CD14-positive monocyte (primary cell): ENCODE measurements around the gene TSEN54. TPM values are rescaled to one million over a fixed set of nuclear protein-coding genes. Genes with fewer than 3 reads are reported as not detected.

Experiments
- DNase-seq, 3 donors: peaks; one replicate each; pipeline ENCODE4 v3.0.0-alpha.2; 2011 to 2022
- H2AFZ ChIP-seq: 2 replicates; pipeline ENCODE4 v1.6.0; 2012; ENCODE audit warnings: mild to moderate bottlenecking, low read depth, low read length, inconsistent platforms; ENCODE audit not compliant: insufficient read depth, poor library complexity, severe bottlenecking
- H3K27ac ChIP-seq, 2 donors: 1 replicate in 1 of 2; 2 replicates in 1 of 2; pipeline ENCODE4 v1.5.1; 2012 to 2013; ENCODE audit warnings: low read length in 2 of 2, control low read depth in 1 of 2, inconsistent platforms in 1 of 2, low read depth in 1 of 2, mild to moderate bottlenecking in 1 of 2
- H3K27me3 ChIP-seq, 2 donors: one replicate each; pipeline versions ENCODE4 v1.6.0 to v1.6.1; 2011 to 2013; ENCODE audit warnings: low read length in 2 of 2; ENCODE audit not compliant: control insufficient read depth in 2 of 2, insufficient read depth in 2 of 2
- H3K36me3 ChIP-seq, 2 donors: replicated peaks in 1 of 2; 1 replicate in 1 of 2; 2 replicates in 1 of 2; pipeline versions ENCODE4 v1.5.1 to v1.6.1; 2012 to 2013; ENCODE audit warnings: low read length in 2 of 2, control low read depth in 1 of 2, inconsistent platforms in 1 of 2, mild to moderate bottlenecking in 1 of 2; ENCODE audit not compliant: insufficient read depth in 2 of 2, control insufficient read depth in 1 of 2
- H3K4me1 ChIP-seq, 2 donors: 1 replicate in 1 of 2; 2 replicates in 1 of 2; pipeline versions ENCODE4 v1.5.1 to v1.6.1; 2012 to 2013; ENCODE audit warnings: low read length in 2 of 2, control low read depth in 1 of 2, inconsistent platforms in 1 of 2, mild to moderate bottlenecking in 1 of 2, moderate library complexity in 1 of 2; ENCODE audit not compliant: insufficient read depth in 2 of 2, control insufficient read depth in 1 of 2
- H3K4me2 ChIP-seq: replicated peaks from 2 replicates; pipeline ENCODE3; 2012; ENCODE audit warnings: low read length, moderate library complexity, mild to moderate bottlenecking; ENCODE audit not compliant: poor library complexity, severe bottlenecking; ENCODE audit errors: extremely low read depth
- H3K4me3 ChIP-seq, 3 experiments: fragments of 200-600 bp in 1 of 3; sonication (generic) in 1 of 3; replicated peaks in 1 of 3; 1 replicate in 2 of 3; 2 replicates in 1 of 3; pipeline ENCODE4 v1.5.1; 2011 to 2013; ENCODE audit warnings: low read length in 3 of 3, mild to moderate bottlenecking in 3 of 3, control low read depth in 2 of 3, low read depth in 2 of 3, inconsistent platforms in 1 of 3, moderate library complexity in 1 of 3
- H3K79me2 ChIP-seq: 2 replicates; pipeline ENCODE4 v1.6.0; 2012; ENCODE audit warnings: mild to moderate bottlenecking, control low read depth, inconsistent platforms, low read length, moderate library complexity; ENCODE audit not compliant: insufficient read depth
- H3K9ac ChIP-seq: 2 replicates; pipeline ENCODE4 v1.6.0; 2017; ENCODE audit warnings: low read length, mild to moderate bottlenecking; ENCODE audit not compliant: insufficient read depth, poor library complexity, severe bottlenecking
- H3K9me3 ChIP-seq, 2 donors: replicated peaks in 1 of 2; 1 replicate in 1 of 2; 2 replicates in 1 of 2; pipeline versions ENCODE4 v1.5.1 to v1.6.1; 2012 to 2013; ENCODE audit warnings: low read length in 2 of 2, control low read depth in 1 of 2; ENCODE audit not compliant: control insufficient read depth in 1 of 2, insufficient read depth in 1 of 2
- H4K20me1 ChIP-seq: 2 replicates; pipeline ENCODE4 v1.6.0; 2012; ENCODE audit warnings: mild to moderate bottlenecking, low read length, control low read depth, moderate library complexity; ENCODE audit not compliant: insufficient read depth
- H3K27ac Mint-ChIP-seq, 7 donors: one replicate each; pipeline ENCODE4 v1.8.0; 2020; ENCODE audit warnings: mild to moderate bottlenecking in 7 of 7, mixed read lengths in 7 of 7, moderate library complexity in 6 of 7, inconsistent platforms in 2 of 7
- H3K27me3 Mint-ChIP-seq, 3 donors: one replicate each; pipeline ENCODE4 v1.8.0; 2021 to 2022; ENCODE audit warnings: low read depth in 3 of 3, mild to moderate bottlenecking in 3 of 3, mixed read lengths in 3 of 3, moderate library complexity in 3 of 3, inconsistent platforms in 1 of 3
- H3K36me3 Mint-ChIP-seq, 2 donors: one replicate each; pipeline ENCODE4 v1.8.0; 2020; ENCODE audit warnings: mixed read lengths in 2 of 2, inconsistent platforms in 1 of 2, mild to moderate bottlenecking in 1 of 2
- H3K4me1 Mint-ChIP-seq: one replicate; pipeline ENCODE4 v1.8.0; 2020; ENCODE audit warnings: mild to moderate bottlenecking, mixed read lengths
- H3K4me3 Mint-ChIP-seq, 2 donors: one replicate each; pipeline ENCODE4 v1.8.0; 2020; ENCODE audit warnings: mild to moderate bottlenecking in 2 of 2, mixed read lengths in 2 of 2, moderate library complexity in 1 of 2
- H3K9me3 Mint-ChIP-seq, 7 donors: one replicate each; pipeline ENCODE4 v1.8.0; 2020 to 2022; ENCODE audit warnings: mixed read lengths in 7 of 7, mild to moderate bottlenecking in 6 of 7, moderate library complexity in 6 of 7, inconsistent platforms in 2 of 7
- CTCF ChIP-seq: fragments of 200-600 bp; IDR thresholded peaks from one replicate; pipeline ENCODE4 v1.8.0; 2022; ENCODE audit warnings: antibody characterized with exemption, mild to moderate bottlenecking
- WGBS: methylation state at CpG from one replicate; pipeline ENCODE4 v1.1.5; 2013; ENCODE audit warnings: missing lambda C conversion rate; ENCODE audit not compliant: insufficient coverage; 5-methylcytosine and 5-hydroxymethylcytosine counted together
- intact Hi-C, 2 donors: fragments of 100-400 bp; cut with micrococcal nuclease; formaldehyde crosslinking; loops; one replicate each; pipeline versions ENCODE4 v1.15.0 to v1.15.1; 2023
- polyA plus RNA-seq, 3 donors: library from polyadenylated mRNA; depleted of rRNA in 1 of 3; unstranded in 2 of 3; stranded (reverse) in 1 of 3; fragments of 300-500 nt in 2 of 3; fragments of >200 nt in 1 of 3; fragmentation: Illumina TruSeq in 2 of 3; gene quantifications; 1 replicate in 2 of 3; 2 replicates in 1 of 3; pipeline ENCODE4 v1.2.3, GENCODE V29; 2012 to 2021

The TSEN54 gene
- polyA plus RNA-seq, 3 donors: 10.3 to 13.6 (median 11.8) TPM

- no peak for DNase-seq
Measured at GRCh38 chr17:75531721-75532072, 15.4 kb downstream of the TSEN54 start.

DNA sequence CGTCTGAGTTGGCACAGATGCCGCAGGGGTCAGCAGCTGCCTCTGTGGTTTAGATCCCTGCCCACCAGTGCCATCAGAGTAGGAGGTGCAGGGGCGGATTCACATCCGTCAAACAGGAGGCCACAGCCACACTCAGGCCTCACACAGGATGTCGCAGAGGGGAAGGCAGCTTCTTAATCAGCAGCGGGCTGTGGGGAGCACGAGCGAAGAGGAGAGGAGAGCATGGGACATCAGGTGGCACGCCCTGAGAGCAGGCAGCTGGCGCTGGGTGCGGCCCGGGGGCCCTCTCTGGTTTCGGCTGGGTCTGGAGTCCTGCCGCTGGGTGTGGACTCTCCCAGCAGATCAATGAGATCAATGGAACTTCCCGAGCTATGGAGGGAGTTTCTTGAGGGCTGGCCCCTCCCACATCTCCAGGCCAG is 18.8 kb downstream of the TSEN54 start:
- no peak for TF ChIP-seq CTCF
- Histone ChIP-seq H3K9ac (peak overlapping the region; percentile 21), H3K36me3 (no peaks in the 10 kb centered on the region), H3K4me1 (no peaks in the 10 kb centered on the region), H2AFZ (no peak overlapping the region), H3K27me3 (no peaks in the 10 kb centered on the region), H3K79me2 (no peaks in the 10 kb centered on the region), H3K9me3 (no peaks in the 10 kb centered on the region), H3K4me2 (no peak overlapping the region), H4K20me1 (no peaks in the 10 kb centered on the region), H3K4me3 (no peak overlapping the region), H3K27ac (no peak overlapping the region)
- WGBS: 30% methylated on average over 12 of the region's 15 CpGs
- Mint-ChIP-seq H3K9me3 (no peaks in the 10 kb centered on the region), H3K27ac (peak overlapping the region in 1 of 7 donors; percentile 26), H3K4me1 (peaks cover 5% of the 10 kb centered on the region), H3K36me3 (no peaks in the 10 kb centered on the region), H3K4me3 (peak overlapping the region in 1 of 2 donors; percentile 37), H3K27me3 (peaks cover 1 to 14% (median 4%) of the 10 kb centered on the region in 3 donors)
- peak in 1 of 3 donors; percentile 30 for DNase-seq
- intact Hi-C loops: no loop called here

More at GRCh38 chr17:75531721-75532072, 15.4 kb downstream of the TSEN54 start:
- Mint-ChIP-seq H3K4me1 (peaks cover 10% of the 10 kb centered on the region), H3K36me3 (peaks cover 0 to 2% of the 10 kb centered on the region in 2 donors), H3K27ac (no peak overlapping the region), H3K4me3 (no peak overlapping the region), H3K9me3 (peaks cover 0 to under 1% (median 0%) of the 10 kb centered on the region in 7 donors), H3K27me3 (peaks cover 7 to 17% (median 14%) of the 10 kb centered on the region in 3 donors)
- no peak for TF ChIP-seq CTCF
- H3K27me3 ChIP-seq: peaks cover under 1 to 7% of the 10 kb centered on the region in 2 donors
- H3K36me3 ChIP-seq: no peaks in the 10 kb centered on the region
- WGBS: 100% methylated on average over 2 of the region's 7 CpGs
- H3K4me2 ChIP-seq: no peak overlapping the region
- no peak overlapping the region for H3K9ac ChIP-seq
- no peak overlapping the region for H2AFZ ChIP-seq
- H3K79me2 ChIP-seq: no peaks in the 10 kb centered on the region
- intact Hi-C loops: no loop called here
- H4K20me1 ChIP-seq: no peaks in the 10 kb centered on the region
- H3K4me3 ChIP-seq: no peak overlapping the region
- no peak overlapping the region for H3K27ac ChIP-seq
- H3K9me3 ChIP-seq: no peaks in the 10 kb centered on the region
- H3K4me1 ChIP-seq: peaks cover 0 to 1% of the 10 kb centered on the region in 2 donors
